ENCODE measurements around the gene PNPLA7. TPM values are rescaled to one million over a fixed set of nuclear protein-coding genes. Genes with fewer than 3 reads are reported as not detected.

PNPLA7 gene
- total and polyA plus RNA-seq, 10 donors: 5.1 to 22.7 (median 10.7) TPM

DNA sequence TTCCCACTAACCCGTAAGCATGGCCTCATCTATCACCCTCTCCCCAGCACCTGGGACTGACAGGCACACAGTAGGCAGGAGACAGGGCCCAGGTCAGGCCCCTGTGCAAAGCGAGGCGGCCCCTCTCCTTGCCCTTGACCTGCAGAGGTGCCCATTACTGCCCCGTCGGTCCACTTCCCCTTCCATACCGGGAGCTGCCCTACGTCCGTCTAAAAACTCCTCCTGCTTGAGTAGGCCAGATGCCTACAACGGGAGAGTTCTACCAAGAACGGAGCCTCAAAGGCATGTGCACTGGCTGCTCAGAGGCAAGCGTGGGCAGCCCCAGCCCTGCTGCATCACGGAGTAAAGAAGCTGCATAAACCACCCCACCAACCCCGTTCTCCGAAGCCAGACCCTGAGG is 33.1 kb upstream of the PNPLA7 start:
- Histone ChIP-seq H3K27me3 (replicated peaks in 1 of 7) (no peaks in the 10 kb centered on the region), H3K4me3 (no peak overlapping the region), H3K9me3 (no peaks in the 10 kb centered on the region), H3K36me3 (peaks cover 0 to 75% (median 49%) of the 10 kb centered on the region in 6 donors), H3K27ac (no peak overlapping the region), H3K4me1 (peaks cover 2 to 23% (median 11%) of the 10 kb centered on the region in 6 donors)
- DNase-seq: no peak
- intact Hi-C loops (cut with DNase I; ENCODE audit: low total_unique reads): no loop called here
- WGBS, 5 donors: 81 to 90% (median 85%) methylated on average over 14 of the region's 14 CpGs
- TF ChIP-seq, protein P1, sequence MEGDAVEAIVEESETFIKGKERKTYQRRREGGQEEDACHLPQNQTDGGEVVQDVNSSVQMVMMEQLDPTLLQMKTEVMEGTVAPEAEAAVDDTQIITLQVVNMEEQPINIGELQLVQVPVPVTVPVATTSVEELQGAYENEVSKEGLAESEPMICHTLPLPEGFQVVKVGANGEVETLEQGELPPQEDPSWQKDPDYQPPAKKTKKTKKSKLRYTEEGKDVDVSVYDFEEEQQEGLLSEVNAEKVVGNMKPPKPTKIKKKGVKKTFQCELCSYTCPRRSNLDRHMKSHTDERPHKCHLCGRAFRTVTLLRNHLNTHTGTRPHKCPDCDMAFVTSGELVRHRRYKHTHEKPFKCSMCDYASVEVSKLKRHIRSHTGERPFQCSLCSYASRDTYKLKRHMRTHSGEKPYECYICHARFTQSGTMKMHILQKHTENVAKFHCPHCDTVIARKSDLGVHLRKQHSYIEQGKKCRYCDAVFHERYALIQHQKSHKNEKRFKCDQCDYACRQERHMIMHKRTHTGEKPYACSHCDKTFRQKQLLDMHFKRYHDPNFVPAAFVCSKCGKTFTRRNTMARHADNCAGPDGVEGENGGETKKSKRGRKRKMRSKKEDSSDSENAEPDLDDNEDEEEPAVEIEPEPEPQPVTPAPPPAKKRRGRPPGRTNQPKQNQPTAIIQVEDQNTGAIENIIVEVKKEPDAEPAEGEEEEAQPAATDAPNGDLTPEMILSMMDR (IDR thresholded peaks at IDR 0.05 in 8 of 11, conservative IDR thresholded peaks at IDR 0.05 in 3 of 11): no peak
- TF ChIP-seq POLR2AphosphoS5 (IDR thresholded peaks at IDR 0.05) (no peak), POLR2A (IDR thresholded peaks at IDR 0.05) (no peak)

DNA sequence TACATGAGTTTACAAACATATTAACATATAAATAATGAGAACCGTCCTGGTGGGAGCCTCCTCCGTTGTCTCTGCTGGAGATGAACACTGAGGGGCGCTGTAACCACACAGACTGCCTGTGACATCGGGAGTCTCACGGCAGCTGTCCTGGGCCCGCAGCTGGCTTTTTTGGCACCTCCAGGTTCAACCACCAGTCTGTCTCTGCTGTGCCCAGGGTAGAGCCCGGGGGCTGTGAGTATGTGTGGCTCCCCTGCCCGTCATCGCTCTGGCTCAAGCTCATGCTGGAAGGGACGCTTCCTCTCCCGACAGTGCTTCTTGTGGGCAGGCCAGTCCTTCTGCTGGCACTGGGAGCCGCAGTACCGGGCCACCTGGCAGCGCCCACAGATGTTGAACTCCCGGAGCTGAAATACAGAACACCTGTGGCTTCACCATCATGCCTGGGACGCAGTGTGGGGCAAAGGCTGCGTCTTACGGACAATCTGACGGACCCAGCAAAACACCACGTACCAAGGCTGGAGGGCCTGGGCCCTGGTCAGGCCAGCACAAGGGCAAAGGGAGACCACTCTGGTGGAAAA is 32.2 kb upstream of the PNPLA7 start:
- no peaks in the 10 kb centered on the region for H3K9me3 ChIP-seq
- intact Hi-C loops (cut with DNase I; ENCODE audit: low total_unique reads): no loop called here
- no peaks in the 10 kb centered on the region for H3K27me3 ChIP-seq (replicated peaks in 1 of 7)
- no peak overlapping the region for H3K4me3 ChIP-seq
- peaks cover 0 to 65% (median 39%) of the 10 kb centered on the region in 6 donors for H3K36me3 ChIP-seq
- no peak overlapping the region for H3K27ac ChIP-seq
- peaks cover 10 to 26% (median 17%) of the 10 kb centered on the region in 6 donors for H3K4me1 ChIP-seq
- TF ChIP-seq, protein P1 (IDR thresholded peaks at IDR 0.05 in 8 of 11, conservative IDR thresholded peaks at IDR 0.05 in 3 of 11): peak in 6 of 11 experiments; percentile 11 to 34 (median 24)
- TF ChIP-seq POLR2AphosphoS5 (IDR thresholded peaks at IDR 0.05) (no peak), POLR2A (IDR thresholded peaks at IDR 0.05) (no peak)
- WGBS, 5 donors: 81 to 87% (median 84%) methylated on average over 13 to 20 of the region's 20 CpGs
- DNase-seq: no peak

DNA sequence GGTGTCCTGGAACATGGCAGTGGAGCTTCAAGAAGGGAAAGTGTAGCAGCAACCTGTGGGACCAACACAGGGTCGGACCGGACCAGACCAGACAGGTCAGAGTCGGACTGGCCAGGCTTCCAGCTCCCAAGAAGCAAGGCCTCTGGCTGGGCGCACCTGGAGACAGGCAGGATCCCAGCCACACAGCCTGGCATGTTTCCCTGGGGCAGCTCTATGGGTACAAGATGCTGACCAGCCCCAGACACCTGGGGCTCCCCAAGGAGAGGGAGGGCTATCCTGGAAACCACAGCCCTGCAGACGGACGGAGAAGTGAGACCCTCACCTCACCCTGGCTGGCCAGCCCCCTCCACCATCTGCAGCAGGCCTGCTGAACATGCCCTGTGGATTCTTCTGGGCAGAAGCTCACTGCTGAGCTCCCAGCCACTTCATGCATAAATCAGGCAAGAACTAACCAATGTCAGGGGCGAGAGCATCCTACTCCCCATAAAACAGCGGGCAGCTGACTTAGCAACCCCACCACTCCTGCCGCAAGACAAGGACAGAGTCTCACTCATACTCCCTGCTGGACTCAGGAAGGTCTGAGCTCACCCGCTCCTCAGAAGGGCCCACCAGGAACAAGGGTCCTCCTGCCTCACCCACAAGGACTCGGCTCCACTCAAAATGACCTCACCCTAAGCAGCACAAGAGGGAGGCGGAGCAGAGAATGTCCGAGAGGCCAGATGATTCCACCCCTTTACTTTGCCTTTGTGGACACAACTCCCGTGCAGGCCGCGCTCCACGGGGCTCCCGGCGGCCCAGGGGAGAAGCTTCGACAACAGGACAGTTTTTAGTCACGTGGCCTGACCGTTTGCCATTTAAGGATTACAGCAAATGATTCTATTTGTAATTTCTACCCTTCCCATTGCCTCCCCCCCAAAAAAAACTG is 31.4 kb upstream of the PNPLA7 start:
- Histone ChIP-seq H3K4me3 (no peak overlapping the region), H3K27ac (no peak overlapping the region), H3K4me1 (peaks cover 16 to 34% (median 25%) of the 10 kb centered on the region in 6 donors), H3K27me3 (replicated peaks in 1 of 7) (no peaks in the 10 kb centered on the region), H3K9me3 (no peaks in the 10 kb centered on the region), H3K36me3 (peaks cover 0 to 60% (median 32%) of the 10 kb centered on the region in 6 donors)
- WGBS, 5 donors: 91 to 94% (median 93%) methylated on average over 21 to 22 of the region's 22 CpGs
- TF ChIP-seq POLR2A (IDR thresholded peaks at IDR 0.05) (no peak), POLR2AphosphoS5 (IDR thresholded peaks at IDR 0.05) (no peak)
- TF ChIP-seq, protein P1 (IDR thresholded peaks at IDR 0.05 in 8 of 11, conservative IDR thresholded peaks at IDR 0.05 in 3 of 11): no peak
- DNase-seq: no peak
- intact Hi-C loops (cut with DNase I; ENCODE audit: low total_unique reads): no loop called here

DNA sequence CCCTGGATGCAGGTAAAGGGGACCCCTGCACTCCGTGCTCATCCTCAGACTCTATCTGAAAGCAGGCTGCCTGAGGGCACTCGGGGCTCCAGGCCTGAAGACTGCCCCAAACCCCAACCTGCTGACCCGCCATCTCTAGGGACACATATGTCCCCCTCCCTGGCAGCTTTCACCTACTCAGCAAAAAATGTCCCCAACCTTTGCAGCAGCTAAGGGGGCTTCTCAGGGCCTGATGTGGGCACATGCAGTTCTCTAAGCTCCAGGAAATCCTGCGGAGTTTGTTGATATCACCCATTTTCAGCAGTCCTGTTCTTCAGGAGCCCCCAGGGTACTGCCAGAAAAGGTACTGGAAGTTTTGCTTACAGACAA is 30.7 kb upstream of the PNPLA7 start:
- H3K36me3 ChIP-seq: peaks cover 0 to 60% (median 28%) of the 10 kb centered on the region in 6 donors
- no peaks in the 10 kb centered on the region for H3K27me3 ChIP-seq (replicated peaks in 1 of 7)
- no peak overlapping the region for H3K27ac ChIP-seq
- peaks cover 23 to 40% (median 32%) of the 10 kb centered on the region in 6 donors for H3K4me1 ChIP-seq
- intact Hi-C loops (cut with DNase I; ENCODE audit: low total_unique reads): no loop called here
- WGBS, 5 donors: 91 to 97% (median 94%) methylated on average over 3 to 4 of the region's 4 CpGs
- DNase-seq: no peak
- H3K4me3 ChIP-seq: no peak overlapping the region
- no peaks in the 10 kb centered on the region for H3K9me3 ChIP-seq
- TF ChIP-seq POLR2AphosphoS5 (IDR thresholded peaks at IDR 0.05): no peak
- TF ChIP-seq, protein P1 (IDR thresholded peaks at IDR 0.05 in 8 of 11, conservative IDR thresholded peaks at IDR 0.05 in 3 of 11): no peak
- TF ChIP-seq POLR2A (IDR thresholded peaks at IDR 0.05): no peak

Measured in spleen (tissue), 11 donors.